GM12801 (cell line): ENCODE results near the gene MOSMO.

Experiments used
- CTCF ChIP-seq: IDR thresholded peaks from one replicate; pipeline ENCODE4 v1.5.1; 2011; ENCODE audit warnings: control low read depth; ENCODE audit not compliant: insufficient read length; ENCODE audit errors: extremely low read depth

MOSMO gene

GRCh38 chr16:22007509-22008214 lies at the start of gene MOSMO:
Gene MOSMO, plus strand, starts transcription at chr16:22008111. Its CDS starts 191 bp downstream, at chr16:22008302.
- TF ChIP-seq CTCF = no peak

- no peak for TF ChIP-seq CTCF
These were observed 48.9 kb upstream of the MOSMO start for GRCh38 chr16:21959050-21959449.

GRCh38 chr16:21962475-21962874 lies 45.4 kb upstream of the MOSMO start:
- no peak for TF ChIP-seq CTCF

GRCh38 chr16:21963887-21964286 lies 44.0 kb upstream of the MOSMO start:
- no peak for TF ChIP-seq CTCF

- no peak for TF ChIP-seq CTCF
These were observed 43.6 kb upstream of the MOSMO start for GRCh38 chr16:21964353-21964752.

- TF ChIP-seq CTCF = no peak
These were observed 36.1 kb upstream of the MOSMO start for GRCh38 chr16:21971856-21972255.

GRCh38 chr16:21973945-21974344 lies 34.0 kb upstream of the MOSMO start:
- no peak for TF ChIP-seq CTCF
